Liver (tissue), 9 donors: Measurements from ENCODE around the gene KRTAP10-7. TPM values are rescaled to one million over a fixed set of nuclear protein-coding genes. Genes with fewer than 3 reads are reported as not detected.
"Not testable (repeated sequence)": the region's sequence is repeated elsewhere in the genome, so short reads cannot be mapped to it uniquely, and the experiment has no call there.

Source experiments
- DNase-seq: peaks from one replicate; pipeline ENCODE4 v3.0.0-alpha.2; 2017; ENCODE audit warnings: low spot score
- H3K27ac ChIP-seq, 2 donors: one replicate each; pipeline ENCODE4 v1.7.0; 2013; ENCODE audit warnings: inconsistent platforms in 2 of 2, low read length in 2 of 2, control low read depth in 1 of 2, low read depth in 1 of 2, mild to moderate bottlenecking in 1 of 2
- H3K27me3 ChIP-seq, 4 donors: one replicate each; pipeline versions ENCODE4 v1.6.1 to v1.7.0; 2013; ENCODE audit warnings: low read length in 3 of 4, inconsistent platforms in 1 of 4, mild to moderate bottlenecking in 1 of 4, moderate library complexity in 1 of 4; ENCODE audit not compliant: control insufficient read depth in 4 of 4, insufficient read depth in 4 of 4
- H3K36me3 ChIP-seq, 4 donors: one replicate each; pipeline versions ENCODE4 v1.6.1 to v1.7.0; 2013; ENCODE audit warnings: low read length in 3 of 4, mild to moderate bottlenecking in 3 of 4, low read depth in 1 of 4, moderate library complexity in 1 of 4; ENCODE audit not compliant: control insufficient read depth in 4 of 4, insufficient read depth in 3 of 4
- H3K4me1 ChIP-seq, 4 donors: one replicate each; pipeline versions ENCODE4 v1.6.1 to v1.7.0; 2013; ENCODE audit warnings: low read length in 3 of 4, mild to moderate bottlenecking in 3 of 4, moderate library complexity in 1 of 4; ENCODE audit not compliant: control insufficient read depth in 4 of 4, insufficient read depth in 4 of 4
- H3K4me3 ChIP-seq, 3 donors: one replicate each; pipeline versions ENCODE4 v1.6.1 to v1.7.0; 2013; ENCODE audit warnings: low read length in 3 of 3, control low read depth in 1 of 3, low read depth in 1 of 3, mild to moderate bottlenecking in 1 of 3
- H3K9ac ChIP-seq, 2 donors: one replicate each; pipeline ENCODE4 v1.7.0; 2013; ENCODE audit warnings: low read length in 2 of 2, mild to moderate bottlenecking in 2 of 2, moderate library complexity in 2 of 2, control low read depth in 1 of 2, low read depth in 1 of 2
- H3K9me3 ChIP-seq, 4 donors: one replicate each; pipeline versions ENCODE4 v1.6.1 to v1.7.0; 2013; ENCODE audit warnings: low read length in 3 of 4; ENCODE audit not compliant: control insufficient read depth in 4 of 4
- FOXA2 ChIP-seq: IDR thresholded peaks from 2 replicates; pipeline ENCODE4 v1.6.1; 2016; ENCODE audit warnings: antibody characterized with exemption
- HNF4A ChIP-seq, 2 donors: conservative IDR thresholded peaks; 2 replicates each; pipeline ENCODE4 v1.6.1; 2016; ENCODE audit warnings: antibody characterized with exemption in 2 of 2, mild to moderate bottlenecking in 2 of 2
- HNF4G ChIP-seq: IDR thresholded peaks from 2 replicates; pipeline ENCODE4 v1.6.1; 2016; ENCODE audit warnings: antibody characterized with exemption
- JUND ChIP-seq, 2 donors: IDR thresholded peaks; 2 replicates each; pipeline ENCODE4 v1.6.1; 2016; ENCODE audit warnings: antibody characterized with exemption in 2 of 2
- RAD21 ChIP-seq, 2 donors: IDR thresholded peaks; 2 replicates each; pipeline ENCODE4 v1.6.1; 2016; ENCODE audit warnings: antibody characterized with exemption in 2 of 2, mild to moderate bottlenecking in 2 of 2
- RXRA ChIP-seq, 2 donors: IDR thresholded peaks; 2 replicates each; pipeline ENCODE4 v1.6.1; 2017 to 2018; ENCODE audit warnings: antibody characterized with exemption in 2 of 2, mild to moderate bottlenecking in 1 of 2
- SP1 ChIP-seq: IDR thresholded peaks from 2 replicates; pipeline ENCODE4 v1.6.1; 2018; ENCODE audit warnings: antibody characterized with exemption, mild to moderate bottlenecking
- TAF1 ChIP-seq: conservative IDR thresholded peaks from 2 replicates; pipeline ENCODE4 v1.6.1; 2016; ENCODE audit warnings: antibody characterized with exemption, mild to moderate bottlenecking
- YY1 ChIP-seq: IDR thresholded peaks from 2 replicates; pipeline ENCODE4 v1.6.1; 2016; ENCODE audit warnings: antibody characterized with exemption, mild to moderate bottlenecking
- WGBS: extraction: QIAGEN DNeasy Blood & Tissue Kit; methylation state at CpG from one replicate; pipeline ENCODE4 v1.1.7; 2013; 5-methylcytosine and 5-hydroxymethylcytosine counted together
- polyA plus RNA-seq, 2 donors: library from polyadenylated mRNA; stranded (reverse) in 1 of 2; unstranded in 1 of 2; fragments of 200-250 nt in 1 of 2; fragments of >200 nt in 1 of 2; fragmentation: Nextera tagmentation in 1 of 2; extraction: Ambion mirVana in 1 of 2; gene quantifications; one replicate each; pipeline versions ENCODE4 v1.2.1 to v1.2.3, GENCODE V29; 2013 to 2015
- total RNA-seq, 2 donors: library from RNA; depleted of rRNA; stranded (reverse); fragments of >200 nt; gene quantifications; one replicate each; pipeline ENCODE4 v1.2.3, GENCODE V29; 2014
- TF ChIP-seq, protein P1 (sequence below): IDR thresholded peaks from 2 replicates; pipeline ENCODE4 v1.6.1; 2016; ENCODE audit warnings: antibody characterized with exemption
- TF ChIP-seq, protein P2 (sequence below): IDR thresholded peaks from 2 replicates; pipeline ENCODE4 v1.6.1; 2016; ENCODE audit warnings: antibody characterized with exemption
- TF ChIP-seq, protein P3 (sequence below): IDR thresholded peaks from 2 replicates; pipeline ENCODE4 v1.6.1; 2016; ENCODE audit warnings: antibody characterized with exemption
- TF ChIP-seq, protein P4 (sequence below): fragments of 150-350 bp; IDR thresholded peaks from 2 replicates; pipeline ENCODE4 v1.5.1; 2017; ENCODE audit warnings: improper control_type of control experiment, low read depth, low read length; ENCODE audit not compliant: missing input control
- donor health status: healthy.
- donor health status: healthy.
- donor health status: healthy.
- donor health status: healthy.
- donor health status: healthy.

The KRTAP10-7 gene
- total and polyA plus RNA-seq, 4 donors: not detected

DNA sequence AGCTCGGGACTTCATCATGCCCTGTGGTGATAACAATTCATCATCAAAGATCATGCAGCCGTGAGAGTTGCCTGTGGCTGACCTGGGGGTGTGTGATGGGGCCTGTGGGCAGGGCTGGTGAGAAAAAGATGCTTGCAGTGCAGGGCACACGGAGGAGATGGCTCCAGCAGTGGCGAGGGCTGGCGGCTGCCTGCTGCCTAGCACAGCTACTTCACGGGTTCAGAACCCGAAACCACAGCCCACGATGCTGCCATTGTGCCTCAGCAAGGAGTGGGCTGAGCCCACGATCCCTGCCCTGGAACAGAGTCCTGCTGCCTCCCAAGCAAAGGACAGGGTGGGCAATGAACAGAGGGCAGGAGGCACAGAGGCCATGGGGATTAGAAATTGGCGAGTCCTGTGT lies 25.9 kb downstream of the KRTAP10-7 start:
- no peak overlapping the region for H3K27ac ChIP-seq
- no peak for DNase-seq
- no peak overlapping the region for H3K9ac ChIP-seq
- H3K27me3 ChIP-seq: no peaks in the 10 kb centered on the region
- no peaks in the 10 kb centered on the region for H3K36me3 ChIP-seq
- WGBS: 75% methylated on average over 10 of the region's 10 CpGs
- no peak for TF ChIP-seq TAF1
- peaks cover 1 to 12% (median 3%) of the 10 kb centered on the region in 4 donors for H3K9me3 ChIP-seq
- no peaks in the 10 kb centered on the region for H3K4me1 ChIP-seq
- H3K4me3 ChIP-seq: no peak overlapping the region

DNA sequence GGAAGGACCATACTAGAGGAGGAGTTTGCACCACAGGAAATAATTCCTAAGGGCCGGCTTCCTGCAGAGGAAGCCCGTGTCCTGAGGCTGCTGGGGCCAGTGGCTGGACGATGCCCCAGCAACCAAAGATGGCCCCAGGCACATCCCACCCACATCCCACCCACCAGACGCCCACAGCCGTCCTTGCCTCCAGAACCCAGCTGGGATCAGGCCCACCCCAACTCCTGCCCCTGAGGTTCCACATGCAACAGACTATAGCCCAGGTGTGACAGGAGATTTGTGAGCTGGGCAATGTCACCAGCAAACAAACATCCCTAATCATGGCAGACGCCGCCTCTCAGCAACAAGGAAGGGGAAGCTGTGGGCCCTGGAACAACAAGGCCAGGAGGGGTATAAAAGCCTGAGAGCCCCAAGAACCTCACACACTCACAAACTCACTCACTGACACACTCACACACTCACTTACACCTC lies 26.3 kb downstream of the KRTAP10-7 start, which contains the start of gene KRTAP10-9:
Gene KRTAP10-9, plus strand, starts transcription at position 421 of the 471 bp plus-strand sequence. CDS start 79 bp downstream, outside the sequence.
- H3K9me3 ChIP-seq: peaks cover 2 to 12% (median 4%) of the 10 kb centered on the region in 4 donors
- no peak within 1 kb of the TSS for H3K4me3 ChIP-seq
- H3K4me1 ChIP-seq: no peaks in the 10 kb centered on the region
- 60% methylated on average over 7 of the region's 7 CpGs for WGBS
- no peak within 1 kb of the TSS for H3K27ac ChIP-seq
- no peak for DNase-seq
- H3K27me3 ChIP-seq: no peaks in the 10 kb centered on the region
- TF ChIP-seq SP1: no peak
- TF ChIP-seq HNF4A (conservative IDR thresholded peaks at IDR 0.05): no peak
- no peak within 1 kb of the TSS for H3K9ac ChIP-seq
- no peaks in the 10 kb centered on the region for H3K36me3 ChIP-seq

DNA sequence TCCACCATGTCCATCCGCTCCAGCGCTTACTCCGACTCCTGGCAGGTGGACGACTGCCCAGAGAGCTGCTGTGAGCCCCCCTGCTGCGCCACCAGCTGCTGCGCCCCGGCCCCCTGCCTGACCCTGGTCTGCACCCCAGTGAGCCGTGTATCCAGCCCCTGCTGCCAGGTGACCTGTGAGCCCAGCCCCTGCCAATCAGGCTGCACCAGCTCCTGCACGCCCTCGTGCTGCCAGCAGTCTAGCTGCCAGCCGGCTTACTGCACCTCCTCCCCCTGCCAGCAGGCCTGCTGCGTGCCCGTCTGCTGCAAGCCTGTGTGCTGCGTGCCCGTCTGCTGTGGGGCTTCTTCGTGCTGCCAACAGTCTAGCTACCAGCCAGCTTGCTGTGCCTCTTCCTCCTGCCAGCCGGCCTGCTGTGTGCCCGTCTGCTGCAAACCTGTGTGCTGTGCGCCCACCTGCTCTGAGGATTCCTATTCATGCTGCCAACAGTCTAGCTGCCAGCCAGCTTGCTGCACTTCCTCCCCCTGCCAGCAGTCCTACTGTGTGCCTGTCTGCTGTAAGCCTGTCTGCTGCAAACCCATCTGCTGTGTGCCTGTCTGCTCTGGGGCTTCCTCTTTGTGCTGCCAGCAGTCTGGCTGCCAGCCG lies 26.9 kb downstream of the KRTAP10-7 start:
- WGBS: 85% methylated on average over 20 of the region's 20 CpGs
- H3K36me3 ChIP-seq, DNase-seq, H3K9ac ChIP-seq, H3K27ac ChIP-seq, H3K4me3 ChIP-seq, H3K27me3 ChIP-seq, H3K4me1 ChIP-seq: not testable (repeated sequence)
- peaks cover 3 to 12% (median 6%) of the 10 kb centered on the region in 4 donors for H3K9me3 ChIP-seq

DNA sequence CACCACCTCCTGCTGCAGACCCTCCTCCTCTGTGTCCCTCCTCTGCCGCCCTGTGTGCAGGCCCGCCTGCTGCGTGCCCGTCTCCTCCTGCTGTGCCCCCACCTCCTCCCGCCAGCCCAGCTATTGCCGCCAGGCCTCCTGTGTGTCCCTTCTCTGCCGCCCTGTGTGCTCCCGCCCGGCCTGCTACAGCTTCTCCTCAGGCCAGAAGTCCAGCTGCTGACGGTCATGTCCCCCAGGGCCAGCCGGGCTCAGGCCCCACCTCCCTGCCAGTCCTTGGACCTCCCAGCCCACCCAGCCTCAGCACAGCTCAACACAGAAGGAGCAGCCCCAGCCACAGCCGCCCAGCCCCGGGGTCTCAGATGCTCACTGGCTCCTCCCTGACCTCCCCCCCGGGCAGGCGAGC lies 27.4 kb downstream of the KRTAP10-7 start:
- H3K27me3 ChIP-seq, H3K36me3 ChIP-seq, H3K4me1 ChIP-seq, H3K27ac ChIP-seq, DNase-seq, H3K4me3 ChIP-seq, H3K9ac ChIP-seq: not testable (repeated sequence)
- WGBS: 46% methylated on average over 15 of the region's 15 CpGs
- H3K9me3 ChIP-seq: peaks cover 3 to 11% (median 7%) of the 10 kb centered on the region in 4 donors

DNA sequence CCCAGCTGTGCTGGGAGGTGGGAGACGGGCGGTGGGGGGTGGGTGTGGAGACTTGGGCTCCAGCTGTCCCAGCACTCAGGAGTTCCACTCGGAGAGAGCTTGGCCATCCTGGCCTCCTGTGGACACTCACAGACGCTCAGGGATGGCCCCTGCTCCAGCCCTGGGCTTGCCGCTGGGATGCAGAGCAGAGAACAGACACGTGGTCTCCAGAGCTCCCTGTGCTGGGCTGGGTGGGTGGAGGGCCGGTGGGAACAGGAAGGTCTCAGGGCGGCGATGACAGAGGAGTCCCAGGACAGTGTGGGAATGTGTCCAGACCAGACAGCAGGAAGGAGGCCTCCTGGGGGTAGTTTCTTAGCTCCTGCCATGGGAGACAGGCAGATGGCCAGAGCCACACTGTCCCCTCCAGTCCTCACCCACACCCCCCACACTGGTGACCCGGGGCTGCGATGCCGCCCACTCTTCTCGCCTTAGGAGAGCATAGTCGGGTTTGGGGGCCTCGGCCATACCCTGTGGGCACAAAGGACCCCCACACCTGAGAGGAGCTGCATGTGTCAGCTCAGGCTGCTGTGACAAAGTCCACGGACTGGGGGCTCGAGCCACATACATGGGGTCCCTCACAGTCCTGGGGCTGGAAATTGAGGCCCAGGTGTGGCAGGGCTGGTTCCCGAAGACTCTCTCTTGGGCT lies 28.5 kb downstream of the KRTAP10-7 start:
- Histone ChIP-seq H3K27ac (no peak overlapping the region), H3K4me1 (no peaks in the 10 kb centered on the region), H3K36me3 (no peaks in the 10 kb centered on the region), H3K27me3 (no peaks in the 10 kb centered on the region), H3K9ac (no peak overlapping the region), H3K9me3 (peaks cover 3 to 11% (median 7%) of the 10 kb centered on the region in 4 donors), H3K4me3 (no peak overlapping the region)
- WGBS: 77% methylated on average over 18 of the region's 18 CpGs
- DNase-seq: no peak
- TF ChIP-seq FOXA2 (no peak), RXRA (IDR thresholded peaks at IDR 0.05) (no peak), RAD21 (IDR thresholded peaks at IDR 0.05) (no peak), SP1 (no peak), YY1 (no peak), HNF4A (conservative IDR thresholded peaks at IDR 0.05) (no peak), HNF4G (no peak), TAF1 (no peak), JUND (IDR thresholded peaks at IDR 0.05) (no peak)
- TF ChIP-seq, protein P1, sequence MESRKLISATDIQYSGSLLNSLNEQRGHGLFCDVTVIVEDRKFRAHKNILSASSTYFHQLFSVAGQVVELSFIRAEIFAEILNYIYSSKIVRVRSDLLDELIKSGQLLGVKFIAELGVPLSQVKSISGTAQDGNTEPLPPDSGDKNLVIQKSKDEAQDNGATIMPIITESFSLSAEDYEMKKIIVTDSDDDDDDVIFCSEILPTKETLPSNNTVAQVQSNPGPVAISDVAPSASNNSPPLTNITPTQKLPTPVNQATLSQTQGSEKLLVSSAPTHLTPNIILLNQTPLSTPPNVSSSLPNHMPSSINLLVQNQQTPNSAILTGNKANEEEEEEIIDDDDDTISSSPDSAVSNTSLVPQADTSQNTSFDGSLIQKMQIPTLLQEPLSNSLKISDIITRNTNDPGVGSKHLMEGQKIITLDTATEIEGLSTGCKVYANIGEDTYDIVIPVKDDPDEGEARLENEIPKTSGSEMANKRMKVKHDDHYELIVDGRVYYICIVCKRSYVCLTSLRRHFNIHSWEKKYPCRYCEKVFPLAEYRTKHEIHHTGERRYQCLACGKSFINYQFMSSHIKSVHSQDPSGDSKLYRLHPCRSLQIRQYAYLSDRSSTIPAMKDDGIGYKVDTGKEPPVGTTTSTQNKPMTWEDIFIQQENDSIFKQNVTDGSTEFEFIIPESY: no peak
- TF ChIP-seq, protein P2, sequence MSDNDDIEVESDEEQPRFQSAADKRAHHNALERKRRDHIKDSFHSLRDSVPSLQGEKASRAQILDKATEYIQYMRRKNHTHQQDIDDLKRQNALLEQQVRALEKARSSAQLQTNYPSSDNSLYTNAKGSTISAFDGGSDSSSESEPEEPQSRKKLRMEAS: no peak
- TF ChIP-seq, protein P3, sequence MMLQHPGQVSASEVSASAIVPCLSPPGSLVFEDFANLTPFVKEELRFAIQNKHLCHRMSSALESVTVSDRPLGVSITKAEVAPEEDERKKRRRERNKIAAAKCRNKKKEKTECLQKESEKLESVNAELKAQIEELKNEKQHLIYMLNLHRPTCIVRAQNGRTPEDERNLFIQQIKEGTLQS: no peak
- TF ChIP-seq, protein P4, sequence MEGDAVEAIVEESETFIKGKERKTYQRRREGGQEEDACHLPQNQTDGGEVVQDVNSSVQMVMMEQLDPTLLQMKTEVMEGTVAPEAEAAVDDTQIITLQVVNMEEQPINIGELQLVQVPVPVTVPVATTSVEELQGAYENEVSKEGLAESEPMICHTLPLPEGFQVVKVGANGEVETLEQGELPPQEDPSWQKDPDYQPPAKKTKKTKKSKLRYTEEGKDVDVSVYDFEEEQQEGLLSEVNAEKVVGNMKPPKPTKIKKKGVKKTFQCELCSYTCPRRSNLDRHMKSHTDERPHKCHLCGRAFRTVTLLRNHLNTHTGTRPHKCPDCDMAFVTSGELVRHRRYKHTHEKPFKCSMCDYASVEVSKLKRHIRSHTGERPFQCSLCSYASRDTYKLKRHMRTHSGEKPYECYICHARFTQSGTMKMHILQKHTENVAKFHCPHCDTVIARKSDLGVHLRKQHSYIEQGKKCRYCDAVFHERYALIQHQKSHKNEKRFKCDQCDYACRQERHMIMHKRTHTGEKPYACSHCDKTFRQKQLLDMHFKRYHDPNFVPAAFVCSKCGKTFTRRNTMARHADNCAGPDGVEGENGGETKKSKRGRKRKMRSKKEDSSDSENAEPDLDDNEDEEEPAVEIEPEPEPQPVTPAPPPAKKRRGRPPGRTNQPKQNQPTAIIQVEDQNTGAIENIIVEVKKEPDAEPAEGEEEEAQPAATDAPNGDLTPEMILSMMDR: no peak
